ENCODE data around the gene DIO2.
A peak's percentile ranks its signal among the peaks of the same experiment; 100 is the strongest.

DIO2 gene

DNA sequence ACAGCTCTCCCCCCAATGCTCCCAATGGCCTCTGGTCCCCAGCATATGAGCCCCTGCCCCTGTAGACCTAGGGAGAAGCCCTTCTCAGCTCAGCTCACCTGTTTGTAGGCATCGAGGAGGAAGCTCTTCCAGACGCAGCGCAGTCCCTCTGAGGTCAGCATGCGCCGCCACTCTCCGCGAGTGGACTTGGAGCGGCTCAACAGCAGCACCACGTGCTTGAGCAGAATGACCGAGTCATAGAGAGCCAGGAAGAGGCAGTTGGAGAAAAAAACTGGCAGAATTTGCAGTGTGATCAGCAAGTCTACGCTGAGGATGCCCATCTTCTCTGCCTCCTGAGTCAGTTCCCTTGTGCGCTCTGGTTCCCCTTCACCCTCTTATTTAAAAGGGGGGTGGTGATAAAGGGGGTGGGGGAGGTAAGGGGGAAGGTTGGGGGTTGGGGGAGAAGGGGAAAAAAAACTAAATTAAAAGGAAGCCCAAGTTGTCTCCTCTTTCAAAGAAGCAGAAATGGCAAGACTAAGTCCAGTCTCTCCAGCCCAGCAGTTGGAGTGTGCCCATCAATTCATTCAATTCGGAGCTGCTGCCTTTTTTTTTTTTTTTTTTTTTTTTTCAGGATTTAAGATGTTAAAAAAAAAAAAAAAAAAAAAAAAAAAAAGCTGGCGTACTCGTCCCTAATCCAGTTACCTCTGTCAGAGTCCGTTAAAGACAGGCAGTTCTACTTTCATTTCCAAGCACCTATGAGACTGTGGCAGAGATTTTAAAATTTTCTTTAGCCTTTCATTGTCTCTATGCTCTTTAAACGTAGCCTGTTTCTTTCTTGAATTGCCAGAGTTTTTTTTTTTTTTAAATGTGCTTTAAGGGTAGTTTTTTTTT, at the start of gene DIO2:
Gene DIO2, minus strand, starts transcription at position 352 of the 870 bp plus-strand sequence. Its CDS starts 32 bp downstream, at position 320.
- DNase-seq (ENCODE audit: low spot score), result no peak

GRCh38 chr14:80260645-80261044, 49.3 kb upstream of the DIO2 start:
- DNase-seq (ENCODE audit: low spot score), result no peak

- no peak for DNase-seq (ENCODE audit: low spot score)
Measured at GRCh38 chr14:80239631-80240030, 28.3 kb upstream of the DIO2 start.

- DNase-seq (ENCODE audit: low spot score), result no peak
Measured at GRCh38 chr14:80237143-80237542, 25.8 kb upstream of the DIO2 start.

DNA sequence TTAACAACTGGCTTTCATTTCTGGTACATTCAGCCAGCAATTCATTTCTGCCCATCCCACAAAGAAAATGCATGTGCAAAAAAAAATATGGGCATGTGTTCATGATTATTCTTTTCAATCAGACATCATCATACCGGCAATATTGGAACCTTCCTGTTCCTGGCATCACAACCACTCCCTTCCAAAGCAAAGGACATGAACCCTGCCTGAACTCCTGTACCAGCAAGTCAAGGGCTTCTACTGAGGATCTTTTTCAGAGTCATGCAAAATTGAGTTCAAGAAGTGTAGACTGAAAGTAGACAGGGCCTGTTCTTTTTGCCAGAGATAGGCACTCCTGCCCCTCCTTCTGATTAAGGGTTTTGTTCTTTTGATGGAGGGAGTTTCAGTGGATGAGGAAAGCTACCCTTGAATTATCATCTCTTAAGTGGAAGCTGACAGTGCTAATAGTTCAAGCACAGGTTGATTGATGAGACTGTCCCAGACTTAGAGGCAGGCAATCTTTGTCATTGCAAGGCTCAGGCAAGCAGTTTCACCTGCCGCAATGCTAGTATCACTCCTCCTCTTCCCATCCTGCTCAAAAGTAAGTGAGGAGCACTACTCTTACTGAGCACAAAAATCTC, 22.3 kb upstream of the DIO2 start:
- no peak for DNase-seq (ENCODE audit: low spot score)

GRCh38 chr14:80231702-80232101, 20.4 kb upstream of the DIO2 start:
- DNase-seq (ENCODE audit: low spot score), result no peak

DNA sequence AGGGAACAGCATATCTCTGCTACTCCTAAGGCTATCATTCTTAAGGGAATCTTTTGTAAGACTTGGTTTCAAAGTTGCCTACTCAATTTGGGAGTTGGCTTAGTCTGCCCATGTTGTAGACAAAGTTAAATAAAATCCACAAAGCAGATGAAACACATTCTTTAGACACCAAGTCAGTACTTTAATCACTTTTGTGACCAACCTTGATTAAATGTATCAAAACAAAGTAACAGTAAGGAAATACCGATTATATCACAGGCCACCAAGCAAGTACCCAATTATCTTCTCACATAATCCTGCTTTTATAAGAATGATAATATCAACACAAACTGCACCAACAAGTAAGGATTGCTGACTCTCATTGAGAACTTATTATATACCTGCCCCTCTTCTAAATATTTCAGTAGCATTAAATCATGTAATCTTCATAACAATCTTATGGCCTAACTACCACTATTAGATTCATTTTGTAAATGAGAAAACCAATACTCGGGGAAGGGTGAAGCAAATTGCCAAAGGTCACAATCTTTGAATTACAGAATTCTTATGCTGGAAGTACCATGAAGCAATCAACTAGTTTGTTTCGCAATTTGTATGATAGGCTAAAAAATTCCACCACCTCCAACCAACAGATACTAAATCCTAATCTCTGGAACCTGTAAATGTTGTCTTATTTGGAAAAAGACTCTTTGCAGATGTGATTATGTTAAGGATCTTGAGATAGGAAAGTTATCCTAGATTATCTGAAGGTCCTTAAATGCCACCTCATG, 12.6 kb upstream of the DIO2 start:
- DNase-seq (ENCODE audit: low spot score), result no peak

- DNase-seq (ENCODE audit: low spot score), result no peak
Measured at GRCh38 chr14:80216818-80217217, 5.5 kb upstream of the DIO2 start.

GRCh38 chr14:80215756-80216581, 4.7 kb upstream of the DIO2 start:
- no peak for DNase-seq (ENCODE audit: low spot score)

DNA sequence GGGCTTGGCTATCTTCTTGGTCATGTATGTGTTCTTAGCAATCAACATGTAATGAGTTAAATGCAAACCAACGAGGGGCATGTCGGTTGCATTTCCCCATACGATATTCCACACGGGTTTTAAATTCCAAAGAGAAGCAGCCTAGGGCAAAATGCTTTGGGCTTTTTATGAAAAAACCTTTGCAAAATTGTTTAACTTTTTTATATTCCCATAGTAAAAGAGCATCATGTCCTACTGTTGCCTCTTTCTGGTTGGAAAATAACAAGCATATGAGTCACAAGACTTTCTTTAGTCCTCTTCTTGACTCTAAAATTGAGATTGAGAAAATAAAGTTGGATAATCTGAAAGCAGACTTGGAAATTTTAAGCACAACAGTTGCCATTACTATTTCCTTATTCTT, 3.8 kb upstream of the DIO2 start:
- DNase-seq (ENCODE audit: low spot score), result no peak

DNA sequence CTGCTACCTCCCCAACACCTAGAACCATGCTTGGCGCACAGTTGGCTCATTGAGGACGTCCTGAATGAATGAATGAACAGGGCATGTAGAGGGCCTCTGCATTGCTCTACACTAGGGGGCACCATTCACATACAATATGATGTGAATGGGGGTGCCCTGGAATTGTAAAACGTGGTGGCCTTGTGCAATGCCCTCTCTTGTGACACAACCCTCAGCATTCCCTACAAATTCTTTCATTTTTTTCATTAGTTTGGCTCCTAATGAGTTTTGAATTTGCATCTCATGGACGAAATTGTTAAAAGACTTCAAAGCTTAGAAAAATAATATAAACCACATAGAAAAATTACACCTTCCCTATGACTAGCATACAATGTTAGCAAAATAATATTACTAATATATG, 2.3 kb upstream of the DIO2 start:
- peak; percentile 35 for DNase-seq (ENCODE audit: low spot score)

- no peak for DNase-seq (ENCODE audit: low spot score)
Measured at GRCh38 chr14:80212023-80212397, 706 bp upstream of the DIO2 start.

GRCh38 chr14:80208461-80208860, 2.8 kb downstream of the DIO2 start:
- DNase-seq (ENCODE audit: low spot score), result peak; percentile 4

DNA sequence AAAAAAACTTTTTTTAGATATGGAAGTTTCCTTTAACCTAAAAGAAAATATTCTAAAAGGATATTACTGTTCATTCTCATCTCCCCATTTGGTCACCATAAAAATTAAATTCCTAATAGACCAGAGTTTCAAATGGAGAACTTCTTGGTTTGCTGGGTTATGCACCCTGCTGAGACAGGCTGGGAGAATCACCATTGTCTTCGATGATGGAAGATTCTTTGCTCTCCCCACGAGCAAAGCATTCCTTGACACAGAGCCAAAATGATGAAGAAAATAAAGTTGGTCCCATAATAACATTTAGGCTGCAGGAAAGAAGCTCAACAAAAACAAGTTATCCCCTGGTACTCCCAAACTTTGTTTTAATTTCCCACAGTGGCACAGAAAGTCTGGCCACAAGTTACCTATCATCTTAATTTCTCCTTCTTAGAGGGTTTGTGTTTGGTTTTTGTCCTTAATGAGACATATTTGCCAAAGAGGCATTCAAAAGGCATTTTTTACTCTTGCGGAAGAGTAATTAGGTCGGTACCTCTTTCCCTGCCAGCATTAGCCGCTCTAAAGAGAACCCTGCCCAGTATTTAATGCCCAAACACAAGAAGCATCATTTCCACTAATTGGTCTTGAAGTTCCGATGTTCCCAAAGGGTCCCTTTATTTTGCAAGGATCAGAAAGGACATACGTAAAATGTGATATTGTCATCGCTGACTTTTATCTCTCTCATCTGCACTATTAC, 4.8 kb downstream of the DIO2 start:
- no peak for DNase-seq (ENCODE audit: low spot score)

- peak; percentile 17 for DNase-seq (ENCODE audit: low spot score)
Measured at GRCh38 chr14:80202888-80203562, 8.3 kb downstream of the DIO2 start.

DNA sequence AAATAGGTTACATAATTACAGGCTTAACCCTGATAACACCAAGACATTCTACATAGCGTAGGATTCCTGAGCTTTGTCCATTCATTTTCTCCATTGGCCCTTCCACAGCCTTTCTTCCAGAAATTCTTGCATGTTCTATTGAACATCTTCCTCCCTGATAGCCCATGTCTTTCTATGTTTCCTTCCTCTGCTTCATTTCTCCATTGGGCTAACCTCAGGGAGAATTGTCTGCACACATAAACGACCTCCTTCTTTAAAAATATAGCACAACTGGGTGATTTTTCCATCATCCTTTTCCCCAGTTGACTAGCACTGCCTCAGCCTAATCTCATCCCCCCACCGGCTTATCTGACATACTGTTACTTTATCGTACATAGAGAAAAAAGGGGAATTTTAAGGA, 11.2 kb downstream of the DIO2 start:
- no peak for DNase-seq (ENCODE audit: low spot score)

DNA sequence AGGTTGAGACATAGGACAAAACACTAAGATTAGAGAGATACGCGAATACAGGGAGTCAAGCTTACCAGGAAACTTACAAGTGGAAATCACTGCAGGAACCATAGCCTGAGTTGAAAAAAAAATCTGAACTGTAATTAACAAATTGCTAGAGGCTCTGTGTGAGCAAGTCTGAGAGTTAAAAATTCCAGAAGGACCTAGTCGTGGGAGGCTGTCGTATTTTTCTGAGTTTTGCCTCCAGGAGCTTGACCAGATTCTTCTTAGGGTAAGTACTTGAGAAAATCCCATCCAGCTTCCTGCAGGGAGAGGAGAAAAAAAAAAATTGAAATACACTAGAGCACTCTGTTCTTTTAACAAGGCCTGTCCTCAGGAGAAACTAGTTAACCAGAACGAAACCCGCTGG, 22.7 kb downstream of the DIO2 start:
- no peak for DNase-seq (ENCODE audit: low spot score)

DNA sequence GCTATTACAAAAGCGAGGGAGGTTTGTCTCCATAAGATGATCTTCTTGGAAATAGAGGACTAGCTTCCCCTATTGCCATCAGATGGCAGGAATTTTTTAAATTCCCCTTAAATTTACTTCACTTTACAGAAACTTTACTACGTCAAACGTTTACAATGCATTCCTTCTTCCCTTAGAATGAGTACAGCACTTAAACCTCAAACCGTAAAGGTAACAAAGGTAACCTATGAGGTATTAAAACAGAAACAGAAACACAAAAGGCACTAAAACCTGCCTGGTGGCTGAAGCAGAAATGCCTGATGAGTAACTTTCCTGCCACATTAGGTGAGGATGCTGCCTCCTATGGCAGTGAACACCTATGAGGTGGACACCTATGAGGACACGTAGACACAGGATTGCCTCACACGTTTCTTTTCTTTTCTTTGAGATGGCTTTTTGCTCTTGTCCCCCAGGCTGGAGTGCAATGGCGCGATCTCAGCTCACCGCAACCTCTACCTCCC, 25.0 kb downstream of the DIO2 start:
- no peak for DNase-seq (ENCODE audit: low spot score)

DNA sequence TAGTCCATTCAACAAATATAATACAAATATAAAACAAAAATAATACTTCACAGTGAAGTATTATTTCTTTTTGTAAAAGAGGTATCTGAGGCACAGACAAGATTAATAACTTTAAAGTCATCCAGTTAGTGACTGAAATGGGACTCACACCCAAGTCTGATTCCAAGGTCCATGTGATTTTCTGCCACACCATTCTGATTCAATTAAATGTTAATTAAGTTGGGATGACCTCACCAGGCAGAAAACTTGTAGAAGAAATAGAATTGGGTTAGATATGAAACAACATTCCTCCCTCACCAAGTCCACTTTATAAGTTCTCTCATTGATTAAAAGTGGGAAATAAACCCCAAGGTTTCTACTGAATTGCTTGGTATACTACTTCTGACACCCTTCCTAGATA, 34.4 kb downstream of the DIO2 start:
- no peak for DNase-seq (ENCODE audit: low spot score)

GRCh38 chr14:80172375-80173051, 38.8 kb downstream of the DIO2 start:
- DNase-seq (ENCODE audit: low spot score), result no peak

Data from activated CD4-positive, alpha-beta T cell treated with anti-CD3 and anti-CD28 coated beads, Interleukin-2, Interleukin-4, amounts not matched to agents 100 ng/mL and 50 ng/mL, durations not matched to agents 16 hours and 8 hours (primary cell).